WERI-Rb-1 (cell line): Measurements from ENCODE around the gene G6PC2.
A peak's percentile ranks its signal among the peaks of the same experiment; 100 is the strongest.

Experiments used
- DNase-seq: peaks from one replicate; pipeline ENCODE4 v3.0.0-alpha.2; 2020
- H3K27ac ChIP-seq: fragments of 250-450 bp; sonication (Bioruptor Pico); 2 replicates; pipeline ENCODE4 v1.5.1; 2020; ENCODE audit warnings: mild to moderate bottlenecking, moderate library complexity
- H3K27me3 ChIP-seq: fragments of 250-450 bp; sonication (Bioruptor Pico); 2 replicates; pipeline ENCODE4 v1.5.1; 2021; ENCODE audit warnings: mild to moderate bottlenecking, low read depth, moderate library complexity; ENCODE audit not compliant: insufficient read depth, severe bottlenecking
- H3K36me3 ChIP-seq: fragments of 250-450 bp; sonication (Bioruptor Pico); 2 replicates; pipeline ENCODE4 v1.5.1; 2020; ENCODE audit warnings: mild to moderate bottlenecking, moderate library complexity
- H3K4me3 ChIP-seq: 2 replicates; pipeline ENCODE4 v1.5.1; 2011; ENCODE audit warnings: low read depth, mild to moderate bottlenecking, control low read depth, low read length
- H3K9me3 ChIP-seq: fragments of 250-450 bp; sonication (Bioruptor Pico); 2 replicates; pipeline ENCODE4 v1.5.1; 2021; ENCODE audit warnings: mild to moderate bottlenecking, moderate library complexity; ENCODE audit not compliant: severe bottlenecking
- CTCF ChIP-seq: IDR thresholded peaks from 2 replicates; pipeline ENCODE4 v1.5.1; 2011; ENCODE audit warnings: low read depth, mild to moderate bottlenecking, control low read depth, inconsistent platforms, low read length

Gene G6PC2

GRCh38 chr2:168889635-168890005 is 11.5 kb upstream of the G6PC2 start:
- H3K4me3 ChIP-seq, result peak overlapping the region; percentile 87
- H3K27me3 ChIP-seq, result no peaks in the 10 kb centered on the region
- DNase-seq, result no peak
- H3K9me3 ChIP-seq, result no peaks in the 10 kb centered on the region
- no peak for TF ChIP-seq CTCF
- H3K27ac ChIP-seq, result peak overlapping the region; percentile 88
- peaks cover 29% of the 10 kb centered on the region for H3K36me3 ChIP-seq

- DNase-seq, result peak; percentile 94
- no peaks in the 10 kb centered on the region for H3K27me3 ChIP-seq
- peak within 1 kb of the TSS; percentile 88 for H3K27ac ChIP-seq
- H3K9me3 ChIP-seq, result no peaks in the 10 kb centered on the region
- H3K4me3 ChIP-seq, result peak within 1 kb of the TSS; percentile 87
- TF ChIP-seq CTCF, result no peak
- H3K36me3 ChIP-seq, result peaks cover 26% of the 10 kb centered on the region
Observed at GRCh38 chr2:168890006-168890782, 10.9 kb upstream of the G6PC2 start, which contains the start of gene SPC25. SPC25 (minus strand) TSS chr2:168890430; CDS start chr2:168889519, 911 bp downstream.

- TF ChIP-seq CTCF, result no peak
- H3K27ac ChIP-seq, result no peak overlapping the region
- H3K9me3 ChIP-seq, result no peaks in the 10 kb centered on the region
- H3K27me3 ChIP-seq, result no peaks in the 10 kb centered on the region
- no peak for DNase-seq
- no peak overlapping the region for H3K4me3 ChIP-seq
- H3K36me3 ChIP-seq, result peaks cover 12% of the 10 kb centered on the region
Observed at GRCh38 chr2:168892327-168892726, 8.8 kb upstream of the G6PC2 start.

- Histone ChIP-seq H3K27ac (no peak overlapping the region), H3K27me3 (no peaks in the 10 kb centered on the region), H3K36me3 (no peaks in the 10 kb centered on the region; the same call in 1 of the 2 replicates), H3K4me3 (no peak overlapping the region), H3K9me3 (no peaks in the 10 kb centered on the region)
- TF ChIP-seq CTCF, result no peak
- DNase-seq, result no peak
Observed at GRCh38 chr2:168894101-168894500, 7.0 kb upstream of the G6PC2 start.

GRCh38 chr2:168894720-168895119 is 6.4 kb upstream of the G6PC2 start:
- no peaks in the 10 kb centered on the region; the same call in 1 of the 2 replicates for H3K36me3 ChIP-seq
- DNase-seq, result no peak
- H3K9me3 ChIP-seq, result no peaks in the 10 kb centered on the region
- no peak overlapping the region for H3K27ac ChIP-seq
- TF ChIP-seq CTCF, result no peak
- H3K27me3 ChIP-seq, result no peaks in the 10 kb centered on the region
- H3K4me3 ChIP-seq, result no peak overlapping the region

GRCh38 chr2:168895771-168896170 is 5.3 kb upstream of the G6PC2 start:
- TF ChIP-seq CTCF, result no peak
- DNase-seq, result no peak
- H3K4me3 ChIP-seq, result no peak overlapping the region

More at GRCh38 chr2:168895771-168896170, 5.3 kb upstream of the G6PC2 start:
- Histone ChIP-seq H3K36me3 (no peaks in the 10 kb centered on the region), H3K27ac (no peak overlapping the region), H3K27me3 (no peaks in the 10 kb centered on the region), H3K9me3 (no peaks in the 10 kb centered on the region)
